Testis (tissue), 2 donors: ENCODE data around the gene TSPAN11.

Experiments
- CTCF ChIP-seq, 3 experiments: fragments of 450-650 bp in 2 of 3; fragments of 200-600 bp in 1 of 3; sonication (generic) in 1 of 3; IDR thresholded peaks; one replicate each; pipeline ENCODE4 v1.5.1; 2016 to 2019; ENCODE audit warnings: antibody characterized with exemption in 3 of 3, mild to moderate bottlenecking in 2 of 3, moderate library complexity in 1 of 3
- POLR2A ChIP-seq: fragments of 450-650 bp; IDR thresholded peaks from one replicate; pipeline ENCODE4 v1.6.1; 2017; ENCODE audit warnings: antibody characterized with exemption, mild to moderate bottlenecking, moderate library complexity

- TF ChIP-seq CTCF (IDR thresholded peaks at IDR 0.05): no peak
- no peak for TF ChIP-seq POLR2A
These were observed 18.3 kb upstream of the TSPAN11 start for GRCh38 chr12:30908076-30908721.
